A549 (cell line): Measurements from ENCODE around the gene FOXF2. TPM values are rescaled to one million over a fixed set of nuclear protein-coding genes. Genes with fewer than 3 reads are reported as not detected.

Experiments used
- ATAC-seq, 2 experiments: fragments of 200-7000 bp in 1 of 2; fragments of >200 bp in 1 of 2; cut with Nextera tagmentation in 1 of 2; cut with Tn5 transposase in 1 of 2; 3 replicates each; pipeline versions ENCODE4 v1.8.0 to v1.9.1; 2018 to 2020; ENCODE audit warnings: mild to moderate bottlenecking in 1 of 2, moderate library complexity in 1 of 2
- CTCF ChIA-PET: fragments of 300-600 bp; sonication (Branson Sonifier 250); formaldehyde crosslinking; extraction: SDS; loops from one replicate; lab custom pipeline; 2021; ENCODE audit warnings: antibody characterized with exemption, inconsistent platforms; lab: Yijun Ruan, JAX
- POLR2A ChIA-PET: fragments of 350-600 bp; formaldehyde crosslinking; extraction: SDS; loops from one replicate; lab custom pipeline; 2021; ENCODE audit warnings: antibody characterized with exemption, inconsistent platforms; lab: Yijun Ruan, JAX
- DNase-seq, 2 experiments: peaks; one replicate each; pipeline versions ENCODE4 v3.0.0 to v3.0.0-alpha.2; 2011 to 2016; ENCODE audit warnings: low read depth in 1 of 2, low spot score in 1 of 2
- FAIRE-seq: peaks from 2 replicates; lab custom pipeline; 2011; peaks lifted over from hg19 to GRCh38; lab: Jason Lieb, UNC
- H3K27ac ChIP-seq, 2 experiments: fragments of >200 bp; sonication (Bioruptor Twin); formaldehyde crosslinking; 3 replicates each; pipeline ENCODE4 v1.5.1; 2016 to 2017
- H3K4me1 ChIP-seq: fragments of >200 bp; sonication (Bioruptor Twin); formaldehyde crosslinking; 3 replicates; pipeline ENCODE4 v1.6.1; 2016
- H3K4me2 ChIP-seq: fragments of >200 bp; sonication (Bioruptor Twin); formaldehyde crosslinking; 3 replicates; pipeline ENCODE4 v1.6.1; 2016
- H3K4me3 ChIP-seq: fragments of >200 bp; sonication (Bioruptor Twin); formaldehyde crosslinking; 3 replicates; pipeline ENCODE4 v1.5.1; 2016
- H3K9me3 ChIP-seq: fragments of >200 bp; sonication (Bioruptor Twin); formaldehyde crosslinking; 3 replicates; pipeline ENCODE4 v1.6.1; 2016
- BHLHE40 ChIP-seq: IDR thresholded peaks from 2 replicates; pipeline ENCODE4 v1.6.1; 2012; ENCODE audit warnings: low read depth, low read length, inconsistent platforms
- CHD2 ChIP-seq: fragments of 150-350 bp; IDR thresholded peaks from 2 replicates; pipeline ENCODE4 v1.6.1; 2014; ENCODE audit warnings: low read length; ENCODE audit not compliant: partially characterized antibody
- CHD4 ChIP-seq: fragments of 200-600 bp; sonication (generic); IDR thresholded peaks from 2 replicates; pipeline ENCODE4 v1.6.1; 2016; ENCODE audit warnings: antibody characterized with exemption, mild to moderate bottlenecking, borderline replicate concordance
- HOXB5 ChIP-seq: fragments of 250-450 bp; sonication (Bioruptor Pico); IDR thresholded peaks from 2 replicates; pipeline ENCODE4 v1.5.0; 2020; ENCODE audit warnings: mild to moderate bottlenecking, moderate library complexity
- RAD21 ChIP-seq, 2 experiments: fragments of >200 bp in 1 of 2; sonication (Bioruptor Twin) in 1 of 2; formaldehyde crosslinking in 1 of 2; IDR thresholded peaks in 1 of 2; conservative IDR thresholded peaks in 1 of 2; 2 replicates in 1 of 2; 3 replicates in 1 of 2; pipeline ENCODE4 v1.6.1; 2012 to 2018; ENCODE audit warnings: inconsistent platforms in 1 of 2
- RARB ChIP-seq: fragments of 250-450 bp; sonication (Bioruptor Pico); IDR thresholded peaks from 2 replicates; pipeline ENCODE4 v1.8.0; 2021; ENCODE audit warnings: mild to moderate bottlenecking, moderate library complexity
- TP53 ChIP-seq: fragments of 250-450 bp; sonication (Bioruptor Pico); IDR thresholded peaks from 2 replicates; pipeline ENCODE4 v1.5.0; 2021; ENCODE audit warnings: mild to moderate bottlenecking, moderate library complexity
- ZSCAN20 ChIP-seq: fragments of 250-450 bp; sonication (Bioruptor Pico); IDR thresholded peaks from 2 replicates; pipeline ENCODE4 v1.8.0; 2022; ENCODE audit warnings: mild to moderate bottlenecking, moderate library complexity
- WGBS: methylation state at CpG from one replicate; pipeline ENCODE4 v1.1.6; 2017; ENCODE audit errors: missing lambda C conversion rate; 5-methylcytosine and 5-hydroxymethylcytosine counted together
- polyA plus RNA-seq, 4 experiments: library from polyadenylated mRNA; depleted of rRNA in 3 of 4; stranded (reverse); fragments of >200 nt; fragmentation: RNase III in 1 of 4; extraction: RNeasy Plus Mini Kit Qiagen cat#74134 plus additional on column Dnase treatment in 1 of 4; gene quantifications; 2 replicates in 3 of 4; 3 replicates in 1 of 4; pipeline ENCODE4 v1.2.3, GENCODE V29; 2011 to 2017
- TF ChIP-seq, protein P1 (sequence below): fragments of >200 bp; sonication (Bioruptor Twin); formaldehyde crosslinking; IDR thresholded peaks from 3 replicates; pipeline ENCODE4 v1.5.1; 2016
- TF ChIP-seq, protein P2 (sequence below): fragments of 250-450 bp; sonication (Bioruptor Pico); IDR thresholded peaks from 2 replicates; pipeline ENCODE4 v1.5.0; 2020; ENCODE audit warnings: low read depth, mild to moderate bottlenecking, moderate library complexity

Gene FOXF2
- polyA plus RNA-seq, 2 of the 4 experiments (the other 2 are of a cell fraction), result 6.6 to 12.3 TPM

DNA sequence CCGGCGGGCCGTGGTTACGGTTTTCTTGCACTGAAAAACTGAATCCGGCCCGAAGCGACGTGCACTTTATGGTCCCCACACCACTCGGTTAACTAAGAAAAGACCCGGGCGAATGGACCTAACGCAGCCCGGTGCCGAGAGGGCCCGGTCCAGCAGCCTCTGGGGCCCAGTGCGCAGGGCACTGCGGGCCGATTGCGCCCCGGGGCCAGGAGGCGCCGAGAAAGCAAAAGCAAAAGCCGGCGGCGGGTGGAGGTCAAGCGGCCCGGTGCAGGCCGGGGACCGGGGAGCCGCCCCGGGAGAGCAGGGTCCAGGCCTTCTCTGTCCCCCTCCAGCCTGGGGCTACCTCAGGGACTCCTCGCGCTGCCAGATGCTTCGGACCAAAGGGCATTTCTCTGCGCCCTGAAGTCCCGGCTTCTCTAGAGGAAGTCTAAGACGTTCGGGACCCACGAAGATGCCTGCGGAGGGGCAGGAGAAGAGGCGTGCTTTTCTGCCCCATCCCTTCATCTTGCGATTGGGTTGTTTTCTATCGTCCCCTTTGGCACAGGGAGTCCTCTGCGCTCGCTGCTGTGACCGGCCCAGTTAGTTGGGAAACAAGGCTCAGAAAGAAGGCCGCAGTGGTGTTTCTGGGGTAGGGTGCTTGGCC is 4.4 kb downstream of the FOXF2 start:
- FAIRE-seq (no peak), DNase-seq (no peak), ATAC-seq (no peak)
- WGBS, result 92% methylated on average over 20 of the region's 47 CpGs
- Histone ChIP-seq H3K4me3 (no peak overlapping the region), H3K9me3 (no peaks in the 10 kb centered on the region), H3K4me1 (peaks cover 17% of the 10 kb centered on the region; the same call in 2 of the 3 replicates), H3K27ac (no peak overlapping the region), H3K4me2 (no peak overlapping the region)
- ChIA-PET POLR2A (no interaction called here), CTCF (interaction anchor here (0.7 to 1.6 kb wide), 4 partner anchors 30 to 863 kb away, joined by 3 to 4 read pairs (median 3); no protein-coding TSS in a partner anchor)
- TF ChIP-seq, protein P1, sequence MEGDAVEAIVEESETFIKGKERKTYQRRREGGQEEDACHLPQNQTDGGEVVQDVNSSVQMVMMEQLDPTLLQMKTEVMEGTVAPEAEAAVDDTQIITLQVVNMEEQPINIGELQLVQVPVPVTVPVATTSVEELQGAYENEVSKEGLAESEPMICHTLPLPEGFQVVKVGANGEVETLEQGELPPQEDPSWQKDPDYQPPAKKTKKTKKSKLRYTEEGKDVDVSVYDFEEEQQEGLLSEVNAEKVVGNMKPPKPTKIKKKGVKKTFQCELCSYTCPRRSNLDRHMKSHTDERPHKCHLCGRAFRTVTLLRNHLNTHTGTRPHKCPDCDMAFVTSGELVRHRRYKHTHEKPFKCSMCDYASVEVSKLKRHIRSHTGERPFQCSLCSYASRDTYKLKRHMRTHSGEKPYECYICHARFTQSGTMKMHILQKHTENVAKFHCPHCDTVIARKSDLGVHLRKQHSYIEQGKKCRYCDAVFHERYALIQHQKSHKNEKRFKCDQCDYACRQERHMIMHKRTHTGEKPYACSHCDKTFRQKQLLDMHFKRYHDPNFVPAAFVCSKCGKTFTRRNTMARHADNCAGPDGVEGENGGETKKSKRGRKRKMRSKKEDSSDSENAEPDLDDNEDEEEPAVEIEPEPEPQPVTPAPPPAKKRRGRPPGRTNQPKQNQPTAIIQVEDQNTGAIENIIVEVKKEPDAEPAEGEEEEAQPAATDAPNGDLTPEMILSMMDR, result no peak

- FAIRE-seq, result no peak
- CTCF ChIA-PET, result interaction anchor here (0.7 to 2.0 kb wide), 3 partner anchors 29 to 864 kb away, joined by 3 to 4 read pairs (median 3); no protein-coding TSS in a partner anchor
These were observed 5.4 kb downstream of the FOXF2 start for GRCh38 chr6:1394514-1395463.

DNA sequence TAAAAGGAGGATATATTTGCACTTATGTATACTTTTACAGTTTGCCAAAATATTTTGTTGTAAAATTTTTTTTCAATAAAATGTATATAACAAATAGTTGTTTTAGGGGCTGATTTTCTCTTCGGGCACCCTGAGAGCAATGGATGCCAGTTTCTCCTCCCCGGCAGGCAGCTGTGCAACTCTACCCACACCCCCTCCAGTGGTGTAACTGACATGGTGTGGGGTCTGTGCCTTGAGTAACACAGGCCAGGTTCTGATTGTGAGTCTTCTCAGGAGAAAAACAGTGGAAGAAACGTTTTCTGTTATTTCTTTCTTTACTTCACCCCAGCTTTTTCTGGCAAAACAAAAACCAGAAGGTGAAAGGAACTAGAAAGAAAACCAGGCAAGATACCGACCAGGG is 6.1 kb downstream of the FOXF2 start:
- H3K4me2 ChIP-seq, result no peak overlapping the region
- no peak overlapping the region for H3K4me3 ChIP-seq
- DNase-seq (no peak), ATAC-seq (no peak), FAIRE-seq (no peak)
- H3K27ac ChIP-seq, result no peak overlapping the region
- 74% methylated on average over 4 of the region's 4 CpGs for WGBS
- ChIA-PET CTCF (interaction anchor here (0.7 to 4.5 kb wide), 4 partner anchors 9 to 803 kb away, joined by 3 to 27 read pairs (median 5); no protein-coding TSS in a partner anchor), POLR2A (no interaction called here)
- no peaks in the 10 kb centered on the region for H3K9me3 ChIP-seq
- peaks cover 13% of the 10 kb centered on the region; the same call in 2 of the 3 replicates for H3K4me1 ChIP-seq
- TF ChIP-seq, protein P2, sequence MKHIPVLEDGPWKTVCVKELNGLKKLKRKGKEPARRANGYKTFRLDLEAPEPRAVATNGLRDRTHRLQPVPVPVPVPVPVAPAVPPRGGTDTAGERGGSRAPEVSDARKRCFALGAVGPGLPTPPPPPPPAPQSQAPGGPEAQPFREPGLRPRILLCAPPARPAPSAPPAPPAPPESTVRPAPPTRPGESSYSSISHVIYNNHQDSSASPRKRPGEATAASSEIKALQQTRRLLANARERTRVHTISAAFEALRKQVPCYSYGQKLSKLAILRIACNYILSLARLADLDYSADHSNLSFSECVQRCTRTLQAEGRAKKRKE, result no peak

More at GRCh38 chr6:1394514-1395463, 5.4 kb downstream of the FOXF2 start:
- no peak for ATAC-seq
- H3K4me2 ChIP-seq, result no peak overlapping the region
- POLR2A ChIA-PET, result no interaction called here
- WGBS, result 79% methylated on average over 15 of the region's 21 CpGs
- TF ChIP-seq CHD2, result no peak
- TF ChIP-seq RAD21 (conservative IDR thresholded peaks at IDR 0.05 in 1 of 2, IDR thresholded peaks at IDR 0.05 in 1 of 2), result no peak
- no peak for TF ChIP-seq TP53 (CRISPR knock-in tag)
- no peak for TF ChIP-seq RARB (CRISPR knock-in tag)
- TF ChIP-seq BHLHE40, result no peak
- TF ChIP-seq, protein P1, result no peak
- TF ChIP-seq ZSCAN20 (CRISPR knock-in tag), result no peak
- TF ChIP-seq CHD4, result no peak
- no peak for TF ChIP-seq HOXB5 (CRISPR knock-in tag)
- TF ChIP-seq, all 56 proteins: peak for 0
- Histone ChIP-seq H3K9me3 (no peaks in the 10 kb centered on the region), H3K27ac (no peak overlapping the region), H3K4me3 (no peak overlapping the region), H3K4me1 (peaks cover 13% of the 10 kb centered on the region; the same call in 2 of the 3 replicates)
- no peak for DNase-seq
